ENCODE results near the gene MARCHF10. TPM values are rescaled to one million over a fixed set of nuclear protein-coding genes. Genes with fewer than 3 reads are reported as not detected.

The MARCHF10 gene
- total and polyA plus RNA-seq, 2 experiments from 2014 or later, result not detected

- Histone ChIP-seq H3K4me2 (no peak overlapping the region), H2AFZ (no peak overlapping the region), H3K36me3 (replicated peaks; ENCODE audit: insufficient read depth, low read depth) (no peaks in the 10 kb centered on the region), H3K27me3 (no peaks in the 10 kb centered on the region), H4K20me1 (ENCODE audit: insufficient read depth, poor library complexity, severe bottlenecking) (no peaks in the 10 kb centered on the region), H3K27ac (no peak overlapping the region), H3K79me2 (no peaks in the 10 kb centered on the region), H3K4me1 (ENCODE audit: insufficient read depth) (no peaks in the 10 kb centered on the region), H3K9me3 (ENCODE audit: low read depth) (no peaks in the 10 kb centered on the region), H3K9me2 (replicated peaks; ENCODE audit: insufficient read depth) (no peaks in the 10 kb centered on the region), H3K4me3 (no peak overlapping the region)
- no peak for DNase-seq (ENCODE audit: low spot score)
- TF ChIP-seq EZH2phosphoT487 (IDR thresholded peaks at IDR 0.05; ENCODE audit: low read depth, severe bottlenecking, unreplicated experiment), result no peak
- TF ChIP-seq, protein P1, sequence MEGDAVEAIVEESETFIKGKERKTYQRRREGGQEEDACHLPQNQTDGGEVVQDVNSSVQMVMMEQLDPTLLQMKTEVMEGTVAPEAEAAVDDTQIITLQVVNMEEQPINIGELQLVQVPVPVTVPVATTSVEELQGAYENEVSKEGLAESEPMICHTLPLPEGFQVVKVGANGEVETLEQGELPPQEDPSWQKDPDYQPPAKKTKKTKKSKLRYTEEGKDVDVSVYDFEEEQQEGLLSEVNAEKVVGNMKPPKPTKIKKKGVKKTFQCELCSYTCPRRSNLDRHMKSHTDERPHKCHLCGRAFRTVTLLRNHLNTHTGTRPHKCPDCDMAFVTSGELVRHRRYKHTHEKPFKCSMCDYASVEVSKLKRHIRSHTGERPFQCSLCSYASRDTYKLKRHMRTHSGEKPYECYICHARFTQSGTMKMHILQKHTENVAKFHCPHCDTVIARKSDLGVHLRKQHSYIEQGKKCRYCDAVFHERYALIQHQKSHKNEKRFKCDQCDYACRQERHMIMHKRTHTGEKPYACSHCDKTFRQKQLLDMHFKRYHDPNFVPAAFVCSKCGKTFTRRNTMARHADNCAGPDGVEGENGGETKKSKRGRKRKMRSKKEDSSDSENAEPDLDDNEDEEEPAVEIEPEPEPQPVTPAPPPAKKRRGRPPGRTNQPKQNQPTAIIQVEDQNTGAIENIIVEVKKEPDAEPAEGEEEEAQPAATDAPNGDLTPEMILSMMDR (IDR thresholded peaks at IDR 0.05; ENCODE audit: poor library complexity), result no peak
- TF ChIP-seq EZH2 (IDR thresholded peaks at IDR 0.05; ENCODE audit: borderline replicate concordance), result no peak
- 92% methylated on average over 9 of the region's 9 CpGs for WGBS (ENCODE audit: low lambda C conversion rate, missing lambda C conversion rate)
Observed at GRCh38 chr17:62738281-62738680, 69.8 kb downstream of the MARCHF10 start.

DNA sequence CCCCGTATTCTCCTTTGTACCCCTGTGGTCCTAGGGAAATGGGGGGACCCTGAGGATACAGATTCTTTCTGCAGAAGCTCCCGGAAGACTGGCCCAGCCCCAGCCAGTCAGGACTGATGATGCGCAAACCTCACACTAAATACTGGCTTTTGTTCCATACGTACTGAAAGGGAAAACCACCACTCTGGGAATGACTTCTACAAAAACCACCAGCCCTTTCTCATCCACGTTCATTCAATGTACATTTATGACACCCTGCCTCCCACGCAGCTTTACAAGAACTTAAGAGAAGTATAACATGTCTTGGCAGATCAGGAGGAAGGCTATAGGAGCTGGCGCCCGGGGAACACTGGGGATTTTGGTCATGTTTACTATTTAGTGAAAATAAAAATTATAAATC lies 70.6 kb downstream of the MARCHF10 start:
- 78% methylated on average over 8 of the region's 8 CpGs for WGBS (ENCODE audit: low lambda C conversion rate, missing lambda C conversion rate)
- Histone ChIP-seq H4K20me1 (ENCODE audit: insufficient read depth, poor library complexity, severe bottlenecking) (no peaks in the 10 kb centered on the region), H2AFZ (no peak overlapping the region), H3K4me1 (ENCODE audit: insufficient read depth) (no peaks in the 10 kb centered on the region), H3K36me3 (replicated peaks; ENCODE audit: insufficient read depth, low read depth) (no peaks in the 10 kb centered on the region), H3K79me2 (no peaks in the 10 kb centered on the region), H3K9me2 (replicated peaks; ENCODE audit: insufficient read depth) (no peaks in the 10 kb centered on the region), H3K27ac (no peak overlapping the region), H3K27me3 (no peaks in the 10 kb centered on the region), H3K9me3 (ENCODE audit: low read depth) (no peaks in the 10 kb centered on the region), H3K4me3 (no peak overlapping the region), H3K4me2 (no peak overlapping the region)
- no peak for DNase-seq (ENCODE audit: low spot score)
- no peak for TF ChIP-seq EZH2phosphoT487 (IDR thresholded peaks at IDR 0.05; ENCODE audit: low read depth, severe bottlenecking, unreplicated experiment)
- TF ChIP-seq, protein P1 (IDR thresholded peaks at IDR 0.05; ENCODE audit: poor library complexity), result no peak
- no peak for TF ChIP-seq EZH2 (IDR thresholded peaks at IDR 0.05; ENCODE audit: borderline replicate concordance)

DNA sequence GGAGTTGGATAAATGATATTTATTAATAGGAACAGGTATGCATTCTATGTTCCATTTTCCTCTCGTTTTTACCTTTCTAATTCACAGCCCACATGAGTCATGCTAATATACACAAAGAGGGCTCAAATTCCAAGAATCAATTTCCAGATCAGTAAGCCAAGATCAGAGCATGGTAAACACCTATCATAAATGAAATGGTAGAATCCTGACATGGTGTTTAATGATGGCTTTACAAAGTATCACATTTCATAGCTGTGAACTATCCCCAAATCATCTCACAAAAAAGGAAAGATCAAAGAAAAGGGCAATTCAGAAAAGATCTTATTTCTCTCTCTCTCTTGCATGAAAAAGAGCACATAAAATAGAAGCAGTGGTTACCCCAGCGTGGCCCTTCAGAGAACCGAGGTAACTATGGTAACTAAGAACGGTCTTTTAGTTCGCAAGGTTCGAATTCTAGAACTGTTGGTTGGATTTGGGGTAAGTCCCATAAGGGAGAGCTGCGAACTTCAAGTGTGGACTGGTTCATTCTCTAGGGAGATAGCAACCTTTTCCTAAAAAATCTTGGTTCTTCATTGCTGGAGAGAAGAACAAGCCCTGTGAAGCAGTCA lies 73.0 kb downstream of the MARCHF10 start:
- H3K4me2 ChIP-seq, result no peak overlapping the region
- TF ChIP-seq EZH2 (IDR thresholded peaks at IDR 0.05; ENCODE audit: borderline replicate concordance) (no peak), EZH2phosphoT487 (IDR thresholded peaks at IDR 0.05; ENCODE audit: low read depth, severe bottlenecking, unreplicated experiment) (no peak)
- TF ChIP-seq, protein P1 (IDR thresholded peaks at IDR 0.05; ENCODE audit: poor library complexity), result no peak
- H3K9me2 ChIP-seq (replicated peaks; ENCODE audit: insufficient read depth), result no peaks in the 10 kb centered on the region
- H3K79me2 ChIP-seq, result no peaks in the 10 kb centered on the region
- no peaks in the 10 kb centered on the region for H3K4me1 ChIP-seq (ENCODE audit: insufficient read depth)
- no peaks in the 10 kb centered on the region for H3K36me3 ChIP-seq (replicated peaks; ENCODE audit: insufficient read depth, low read depth)
- 57% methylated on average over 7 of the region's 7 CpGs for WGBS (ENCODE audit: low lambda C conversion rate, missing lambda C conversion rate)
- H3K27me3 ChIP-seq, result no peaks in the 10 kb centered on the region
- DNase-seq (ENCODE audit: low spot score), result no peak
- no peaks in the 10 kb centered on the region for H4K20me1 ChIP-seq (ENCODE audit: insufficient read depth, poor library complexity, severe bottlenecking)
- no peaks in the 10 kb centered on the region for H3K9me3 ChIP-seq (ENCODE audit: low read depth)
- no peak overlapping the region for H3K4me3 ChIP-seq
- no peak overlapping the region for H2AFZ ChIP-seq
- H3K27ac ChIP-seq, result no peak overlapping the region

All from hepatocyte (in vitro differentiated cells).